Spleen (tissue), 11 donors: ENCODE data around the gene PEX26. TPM values are rescaled to one million over a fixed set of nuclear protein-coding genes. Genes with fewer than 3 reads are reported as not detected.
A peak's percentile ranks its signal among the peaks of the same experiment; 100 is the strongest.

Experiments used
- DNase-seq: peaks from one replicate; pipeline ENCODE4 v3.0.0-alpha.2; 2020
- H3K27ac ChIP-seq, 8 donors: fragments of 200-600 bp; sonication (generic) in 7 of 8; 1 replicate in 4 of 8; 2 replicates in 4 of 8; pipeline versions ENCODE4 v1.5.0 to v1.8.0; 2016 to 2021; ENCODE audit warnings: inconsistent platforms in 4 of 8, mild to moderate bottlenecking in 4 of 8, moderate library complexity in 1 of 8
- H3K27me3 ChIP-seq, 7 donors: fragments of 200-600 bp; sonication (generic) in 6 of 7; replicated peaks in 1 of 7; 1 replicate in 4 of 7; 2 replicates in 3 of 7; pipeline versions ENCODE4 v1.5.0 to v1.8.0; 2016 to 2021; ENCODE audit warnings: inconsistent platforms in 3 of 7, mild to moderate bottlenecking in 1 of 7
- H3K36me3 ChIP-seq, 6 donors: fragments of 200-600 bp; sonication (generic) in 5 of 6; 1 replicate in 4 of 6; 2 replicates in 2 of 6; pipeline versions ENCODE4 v1.5.0 to v1.8.0; 2016 to 2021; ENCODE audit warnings: inconsistent platforms in 2 of 6
- H3K4me1 ChIP-seq, 6 donors: fragments of 200-600 bp; sonication (generic) in 5 of 6; 1 replicate in 3 of 6; 2 replicates in 3 of 6; pipeline versions ENCODE4 v1.5.0 to v1.8.0; 2016 to 2021; ENCODE audit warnings: inconsistent platforms in 3 of 6
- H3K4me3 ChIP-seq, 8 donors: fragments of 200-600 bp; sonication (generic) in 7 of 8; 1 replicate in 4 of 8; 2 replicates in 4 of 8; pipeline versions ENCODE4 v1.5.0 to v1.8.0; 2016 to 2021; ENCODE audit warnings: inconsistent platforms in 4 of 8, mild to moderate bottlenecking in 4 of 8, moderate library complexity in 2 of 8
- H3K9me3 ChIP-seq, 8 donors: fragments of 200-600 bp; sonication (generic) in 7 of 8; 1 replicate in 4 of 8; 2 replicates in 4 of 8; pipeline versions ENCODE4 v1.5.0 to v1.8.0; 2016 to 2021; ENCODE audit warnings: inconsistent platforms in 4 of 8
- POLR2A ChIP-seq, 3 donors: fragments of 450-650 bp; IDR thresholded peaks; one replicate each; pipeline ENCODE4 v1.5.1; 2017; ENCODE audit warnings: antibody characterized with exemption in 3 of 3, mild to moderate bottlenecking in 1 of 3
- POLR2AphosphoS5 ChIP-seq, 3 donors: sonication (generic); formaldehyde crosslinking; IDR thresholded peaks; one replicate each; pipeline ENCODE4 v1.5.1; 2017; ENCODE audit warnings: antibody characterized with exemption in 3 of 3
- WGBS, 5 donors: extraction: QIAGEN DNeasy Blood & Tissue Kit in 3 of 5; methylation state at CpG; one replicate each; pipeline versions ENCODE4 v1.1.5 to v1.1.7; 2013 to 2018; 5-methylcytosine and 5-hydroxymethylcytosine counted together
- intact Hi-C: fragments of 100-400 bp; cut with DNase I; formaldehyde crosslinking; loops from one replicate; pipeline ENCODE4 v1.15.0; 2023; ENCODE audit warnings: low total_unique reads
- polyA plus RNA-seq, 3 donors: library from polyadenylated mRNA; stranded (reverse); fragments of 200-250 nt; gene quantifications; one replicate each; pipeline ENCODE4 v1.2.1, GENCODE V29; 2013
- total RNA-seq, 7 donors: library from RNA; depleted of rRNA in 3 of 7; stranded (reverse); fragments of >200 nt in 3 of 7; fragmentation: NEBNext Ultra II Directional in 4 of 7; extraction: Animal tissue kit (Norgen Biotek cat#: 25700) in 4 of 7; gene quantifications; one replicate each; pipeline versions ENCODE4 v1.1.0 to v1.2.1, GENCODE V29; 2016 to 2021
- TF ChIP-seq, protein P1 (sequence below), 11 experiments: fragments of 200-600 bp in 7 of 11; fragments of 450-650 bp in 4 of 11; sonication (generic) in 4 of 11; IDR thresholded peaks in 8 of 11; conservative IDR thresholded peaks in 3 of 11; 1 replicate in 7 of 11; 2 replicates in 4 of 11; pipeline versions ENCODE4 v1.4.0 to v1.8.0; 2016 to 2021; ENCODE audit warnings: antibody characterized with exemption in 11 of 11, inconsistent platforms in 4 of 11, mild to moderate bottlenecking in 1 of 11
- donor health status: healthy with polysubstance abuse.
- donor health status: DM: no; HTN: no; CAD: no; lungs with moderate emphysema.
- donor health status: DM: no; HTN: no; CAD: no.
- donor health status: Bipolar disorder and iron deficiency.
- donor health status: healthy.
- donor health status: DM: no; HTN: no; CAD: no.
- donor health status: DM: yes; HTN: yes; CAD: no.

The PEX26 gene
- total and polyA plus RNA-seq, 10 donors: 5.1 to 41.0 (median 31.9) TPM

- no peak for TF ChIP-seq POLR2A (IDR thresholded peaks at IDR 0.05)
- TF ChIP-seq POLR2AphosphoS5 (IDR thresholded peaks at IDR 0.05): no peak
- TF ChIP-seq, protein P1, sequence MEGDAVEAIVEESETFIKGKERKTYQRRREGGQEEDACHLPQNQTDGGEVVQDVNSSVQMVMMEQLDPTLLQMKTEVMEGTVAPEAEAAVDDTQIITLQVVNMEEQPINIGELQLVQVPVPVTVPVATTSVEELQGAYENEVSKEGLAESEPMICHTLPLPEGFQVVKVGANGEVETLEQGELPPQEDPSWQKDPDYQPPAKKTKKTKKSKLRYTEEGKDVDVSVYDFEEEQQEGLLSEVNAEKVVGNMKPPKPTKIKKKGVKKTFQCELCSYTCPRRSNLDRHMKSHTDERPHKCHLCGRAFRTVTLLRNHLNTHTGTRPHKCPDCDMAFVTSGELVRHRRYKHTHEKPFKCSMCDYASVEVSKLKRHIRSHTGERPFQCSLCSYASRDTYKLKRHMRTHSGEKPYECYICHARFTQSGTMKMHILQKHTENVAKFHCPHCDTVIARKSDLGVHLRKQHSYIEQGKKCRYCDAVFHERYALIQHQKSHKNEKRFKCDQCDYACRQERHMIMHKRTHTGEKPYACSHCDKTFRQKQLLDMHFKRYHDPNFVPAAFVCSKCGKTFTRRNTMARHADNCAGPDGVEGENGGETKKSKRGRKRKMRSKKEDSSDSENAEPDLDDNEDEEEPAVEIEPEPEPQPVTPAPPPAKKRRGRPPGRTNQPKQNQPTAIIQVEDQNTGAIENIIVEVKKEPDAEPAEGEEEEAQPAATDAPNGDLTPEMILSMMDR (IDR thresholded peaks at IDR 0.05 in 8 of 11, conservative IDR thresholded peaks at IDR 0.05 in 3 of 11): no peak
- no peak overlapping the region for H3K27ac ChIP-seq
- no peak overlapping the region for H3K4me3 ChIP-seq
- no peaks in the 10 kb centered on the region for H3K27me3 ChIP-seq
- H3K9me3 ChIP-seq: no peaks in the 10 kb centered on the region
- H3K36me3 ChIP-seq: no peaks in the 10 kb centered on the region
- DNase-seq: no peak
- intact Hi-C loops: no loop called here
- H3K4me1 ChIP-seq: peaks cover 8 to 77% (median 41%) of the 10 kb centered on the region in 6 donors
- 90 to 95% (median 90%) methylated on average over 3 of the region's 3 CpGs for WGBS, 5 donors
These were observed 18.3 kb upstream of the PEX26 start for GRCh38 chr22:18059473-18059872.

GRCh38 chr22:18059991-18060390, 17.8 kb upstream of the PEX26 start:
- H3K4me1 ChIP-seq: peaks cover 8 to 78% (median 45%) of the 10 kb centered on the region in 6 donors
- intact Hi-C loops: loop anchor here (10.0 kb wide), 1 partner anchor 55 kb away; no protein-coding TSS in a partner anchor
- no peak for TF ChIP-seq POLR2AphosphoS5 (IDR thresholded peaks at IDR 0.05)
- no peaks in the 10 kb centered on the region for H3K9me3 ChIP-seq
- no peak for DNase-seq
- no peak overlapping the region for H3K27ac ChIP-seq
- H3K27me3 ChIP-seq: peaks cover 0 to 4% (median 0%) of the 10 kb centered on the region in 7 donors
- 75 to 87% (median 83%) methylated on average over 5 of the region's 5 CpGs for WGBS, 5 donors
- no peaks in the 10 kb centered on the region for H3K36me3 ChIP-seq
- no peak overlapping the region for H3K4me3 ChIP-seq

- DNase-seq: peak; percentile 68
- intact Hi-C loops: loop anchor here (10.0 kb wide), 1 partner anchor 56 kb away; no protein-coding TSS in a partner anchor
- no peaks in the 10 kb centered on the region for H3K36me3 ChIP-seq
- TF ChIP-seq POLR2A (IDR thresholded peaks at IDR 0.05): no peak
- TF ChIP-seq, protein P1 (IDR thresholded peaks at IDR 0.05 in 8 of 11, conservative IDR thresholded peaks at IDR 0.05 in 3 of 11): no peak
- no peak for TF ChIP-seq POLR2AphosphoS5 (IDR thresholded peaks at IDR 0.05)
- peaks cover 16 to 82% (median 49%) of the 10 kb centered on the region in 6 donors for H3K4me1 ChIP-seq
- H3K4me3 ChIP-seq: no peak overlapping the region
- no peak overlapping the region for H3K27ac ChIP-seq
- no peaks in the 10 kb centered on the region for H3K9me3 ChIP-seq
- 70 to 84% (median 80%) methylated on average over 13 of the region's 13 CpGs for WGBS, 5 donors
- peaks cover 0 to 8% (median 0%) of the 10 kb centered on the region in 7 donors for H3K27me3 ChIP-seq
These were observed 16.9 kb upstream of the PEX26 start for GRCh38 chr22:18060646-18061620.

- TF ChIP-seq POLR2AphosphoS5 (IDR thresholded peaks at IDR 0.05): no peak
- TF ChIP-seq POLR2A (IDR thresholded peaks at IDR 0.05): no peak
- TF ChIP-seq, protein P1 (IDR thresholded peaks at IDR 0.05 in 8 of 11, conservative IDR thresholded peaks at IDR 0.05 in 3 of 11): no peak
- intact Hi-C loops: loop anchor here (10.0 kb wide), 1 partner anchor 58 kb away; no protein-coding TSS in a partner anchor
- Histone ChIP-seq H3K27me3 (peaks cover 0 to 8% (median 0%) of the 10 kb centered on the region in 7 donors), H3K27ac (peak overlapping the region in 5 of 8 donors; percentile 27 to 69 (median 37)), H3K36me3 (no peaks in the 10 kb centered on the region), H3K9me3 (no peaks in the 10 kb centered on the region), H3K4me3 (no peak overlapping the region), H3K4me1 (peaks cover 20 to 82% (median 49%) of the 10 kb centered on the region in 6 donors)
- 76 to 87% (median 81%) methylated on average over 3 of the region's 3 CpGs for WGBS, 5 donors
- peak; percentile 39 for DNase-seq
These were observed 15.4 kb upstream of the PEX26 start for GRCh38 chr22:18062421-18062820.
